ENCODE data around the gene LRP11. TPM values are rescaled to one million over a fixed set of nuclear protein-coding genes. Genes with fewer than 3 reads are reported as not detected.
A peak's percentile ranks its signal among the peaks of the same experiment; 100 is the strongest.

Gene LRP11
- total and polyA plus RNA-seq, 2 of the 13 experiments (the other 11 are each of a cell fraction or from before 2014, with no cell fraction given), result 32.4 to 48.9 TPM

DNA sequence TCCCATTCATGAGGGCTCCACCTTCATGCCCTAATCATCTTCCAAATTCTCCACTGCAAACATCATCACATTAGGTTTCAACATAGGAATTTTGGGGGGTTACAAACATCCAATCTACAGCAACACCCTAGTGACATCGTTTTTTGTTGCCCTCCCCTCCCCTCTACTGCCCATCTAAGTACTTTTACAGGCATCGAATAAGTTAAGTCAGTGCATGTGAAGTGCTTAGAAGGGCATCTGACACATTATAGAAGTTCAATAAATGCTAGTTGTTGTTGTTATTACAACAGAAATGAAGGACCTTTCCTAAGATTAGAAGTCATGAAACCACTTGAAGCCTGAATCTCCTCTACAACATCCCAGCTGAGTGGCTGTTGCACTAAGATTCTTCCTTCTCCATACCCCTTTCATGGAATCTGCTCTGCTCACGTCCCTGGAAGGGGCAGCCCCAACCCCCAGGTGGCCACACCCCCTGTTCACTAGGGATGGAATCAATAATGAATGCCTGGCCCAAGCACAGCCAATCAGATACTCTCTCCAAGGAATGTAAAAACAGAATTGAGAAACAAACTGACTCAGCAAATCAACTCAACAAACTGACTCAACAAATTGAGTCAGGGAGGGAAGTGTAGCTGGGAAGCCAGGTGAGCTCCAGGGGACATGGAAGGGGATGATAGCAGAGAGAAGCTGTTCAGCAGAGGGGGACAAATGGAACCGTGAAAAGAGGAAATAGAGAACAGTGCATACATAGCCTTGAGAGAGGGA, 3.9 kb upstream of the LRP11 start (continued):
- TF ChIP-seq ZNF317 (CRISPR knock-in tag; IDR thresholded peaks at IDR 0.05) (no peak), NR3C1 (CRISPR knock-in tag; IDR thresholded peaks at IDR 0.05) (no peak), ZNF441 (CRISPR knock-in tag; IDR thresholded peaks at IDR 0.05; ENCODE audit: borderline replicate concordance) (no peak), FOSL1 (CRISPR knock-in tag; IDR thresholded peaks at IDR 0.05; ENCODE audit: borderline replicate concordance) (no peak), RAD51 (IDR thresholded peaks at IDR 0.05; ENCODE audit: borderline replicate concordance) (no peak), MXI1 (IDR thresholded peaks at IDR 0.05; ENCODE audit: borderline replicate concordance, low read depth, low read length) (no peak; the same call in 2 of the 3 replicates), FOSL2 (CRISPR knock-in tag; IDR thresholded peaks at IDR 0.05) (peak; percentile 25; the same call in 1 of the 2 replicates), ZNF235 (CRISPR knock-in tag; IDR thresholded peaks at IDR 0.05; ENCODE audit: borderline replicate concordance) (no peak), ZFP41 (CRISPR knock-in tag; IDR thresholded peaks at IDR 0.05; ENCODE audit: borderline replicate concordance) (no peak), FOXP1 (IDR thresholded peaks at IDR 0.05) (no peak), FOXP1 (CRISPR knock-in tag; IDR thresholded peaks at IDR 0.05) (peak; percentile 51; the same call in 1 of the 2 replicates), ETV5 (CRISPR knock-in tag; IDR thresholded peaks at IDR 0.05; ENCODE audit: borderline replicate concordance) (no peak), CEBPG (CRISPR knock-in tag; IDR thresholded peaks at IDR 0.05) (0 out of 2 replicates have a peak, but pooled peaks have one; percentile 31)
- TF ChIP-seq, protein P1, sequence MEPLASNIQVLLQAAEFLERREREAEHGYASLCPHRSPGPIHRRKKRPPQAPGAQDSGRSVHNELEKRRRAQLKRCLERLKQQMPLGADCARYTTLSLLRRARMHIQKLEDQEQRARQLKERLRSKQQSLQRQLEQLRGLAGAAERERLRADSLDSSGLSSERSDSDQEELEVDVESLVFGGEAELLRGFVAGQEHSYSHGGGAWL (CRISPR knock-in tag; IDR thresholded peaks at IDR 0.05), result no peak
- TF ChIP-seq, protein P2, sequence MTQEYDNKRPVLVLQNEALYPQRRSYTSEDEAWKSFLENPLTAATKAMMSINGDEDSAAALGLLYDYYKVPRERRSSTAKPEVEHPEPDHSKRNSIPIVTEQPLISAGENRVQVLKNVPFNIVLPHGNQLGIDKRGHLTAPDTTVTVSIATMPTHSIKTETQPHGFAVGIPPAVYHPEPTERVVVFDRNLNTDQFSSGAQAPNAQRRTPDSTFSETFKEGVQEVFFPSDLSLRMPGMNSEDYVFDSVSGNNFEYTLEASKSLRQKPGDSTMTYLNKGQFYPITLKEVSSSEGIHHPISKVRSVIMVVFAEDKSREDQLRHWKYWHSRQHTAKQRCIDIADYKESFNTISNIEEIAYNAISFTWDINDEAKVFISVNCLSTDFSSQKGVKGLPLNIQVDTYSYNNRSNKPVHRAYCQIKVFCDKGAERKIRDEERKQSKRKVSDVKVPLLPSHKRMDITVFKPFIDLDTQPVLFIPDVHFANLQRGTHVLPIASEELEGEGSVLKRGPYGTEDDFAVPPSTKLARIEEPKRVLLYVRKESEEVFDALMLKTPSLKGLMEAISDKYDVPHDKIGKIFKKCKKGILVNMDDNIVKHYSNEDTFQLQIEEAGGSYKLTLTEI (CRISPR knock-in tag; conservative IDR thresholded peaks at IDR 0.05), result no peak
